HPDE6-E6E7 (cell line): Measurements from ENCODE around the gene ZBTB1.
"Not testable (repeated sequence)": the region's sequence is repeated elsewhere in the genome, so short reads cannot be mapped to it uniquely, and the experiment has no call there.

Source experiments
- DNase-seq: peaks from one replicate; pipeline ENCODE4 v3.0.0; 2011; ENCODE audit warnings: missing footprints; ENCODE audit errors: extremely low spot score

The ZBTB1 gene

GRCh38 chr14:64496764-64497163 is 7.8 kb upstream of the ZBTB1 start:
- no peak for DNase-seq

- no peak for DNase-seq
Observed at GRCh38 chr14:64500088-64500487, 4.5 kb upstream of the ZBTB1 start.

GRCh38 chr14:64501411-64502171 is 3.0 kb upstream of the ZBTB1 start:
- DNase-seq, result no peak

GRCh38 chr14:64502456-64502855 is 2.1 kb upstream of the ZBTB1 start:
- DNase-seq, result no peak

- no peak for DNase-seq
Observed at GRCh38 chr14:64502887-64503433, 1.6 kb upstream of the ZBTB1 start.

- DNase-seq, result peak; percentile 73
Observed at GRCh38 chr14:64503434-64504309, 898 bp upstream of the ZBTB1 start, which contains the start of gene ZBTB25. TSS of gene ZBTB25 (minus strand) at chr14:64503838. CDS start at chr14:64490533, 13,305 bp downstream.

- peak; percentile 86 for DNase-seq
Observed at GRCh38 chr14:64504897-64505794, 576 bp downstream of the ZBTB1 start.

GRCh38 chr14:64506721-64507120 is 2.2 kb downstream of the ZBTB1 start:
- no peak for DNase-seq

- DNase-seq, result peak; percentile 72
Observed at GRCh38 chr14:64507376-64508156, 3.0 kb downstream of the ZBTB1 start.

- DNase-seq, result no peak
Observed at GRCh38 chr14:64508215-64508776, 3.7 kb downstream of the ZBTB1 start.

GRCh38 chr14:64509036-64509435 is 4.5 kb downstream of the ZBTB1 start:
- DNase-seq, result no peak

GRCh38 chr14:64510825-64511671 is 6.5 kb downstream of the ZBTB1 start:
- no peak for DNase-seq

- DNase-seq, result no peak
Observed at GRCh38 chr14:64513271-64513670, 8.7 kb downstream of the ZBTB1 start.

GRCh38 chr14:64515053-64515452 is 10.5 kb downstream of the ZBTB1 start:
- DNase-seq, result no peak

- DNase-seq, result no peak
Observed at GRCh38 chr14:64516969-64517368, 12.4 kb downstream of the ZBTB1 start.

GRCh38 chr14:64517667-64518066 is 13.1 kb downstream of the ZBTB1 start:
- DNase-seq, result not testable (repeated sequence)

- no peak for DNase-seq
Observed at GRCh38 chr14:64518229-64518628, 13.7 kb downstream of the ZBTB1 start.

GRCh38 chr14:64520699-64521098 is 16.1 kb downstream of the ZBTB1 start:
- no peak for DNase-seq

GRCh38 chr14:64522591-64523355 is 18.2 kb downstream of the ZBTB1 start:
- no peak for DNase-seq
